Activated CD8-positive, alpha-beta T cell treated with anti-CD3 and anti-CD28 coated beads for 36 hours (primary cell): ENCODE results near the gene RRAS. TPM values are rescaled to one million over a fixed set of nuclear protein-coding genes. Genes with fewer than 3 reads are reported as not detected.

ENCODE experiments used
- ATAC-seq: fragments of 200-7000 bp; cut with Tn5 transposase; one replicate; pipeline ENCODE4 v1.10.0; 2021; ENCODE audit warnings: mild to moderate bottlenecking, moderate library complexity
- CTCF ChIA-PET: fragments of 350-600 bp; sonication (Branson Sonifier 250); formaldehyde crosslinking; loops from one replicate; lab custom pipeline; 2021; ENCODE audit warnings: antibody characterized with exemption; lab: Charles Lee
- POLR2A ChIA-PET: fragments of 350-600 bp; sonication (Branson Sonifier 250); formaldehyde crosslinking; loops from one replicate; lab custom pipeline; 2021; ENCODE audit warnings: antibody characterized with exemption; lab: Charles Lee
- DNase-seq: peaks from one replicate; pipeline ENCODE4 v3.0.0-alpha.2; 2020
- H3K27ac Mint-ChIP-seq: one replicate; pipeline ENCODE4 v1.8.0; 2021; ENCODE audit warnings: mild to moderate bottlenecking, mixed read lengths
- H3K27me3 Mint-ChIP-seq: one replicate; pipeline ENCODE4 v1.8.0; 2021; ENCODE audit warnings: mixed read lengths
- H3K36me3 Mint-ChIP-seq: one replicate; pipeline ENCODE4 v1.8.0; 2021; ENCODE audit warnings: low read depth, mixed read lengths
- H3K4me1 Mint-ChIP-seq: one replicate; pipeline ENCODE4 v1.8.0; 2021; ENCODE audit warnings: low read depth, mixed read lengths
- H3K4me3 Mint-ChIP-seq: one replicate; pipeline ENCODE4 v1.8.0; 2021; ENCODE audit warnings: mild to moderate bottlenecking, moderate library complexity, mixed read lengths
- H3K9me3 Mint-ChIP-seq: one replicate; pipeline ENCODE4 v1.8.0; 2021; ENCODE audit warnings: mixed read lengths
- CTCF ChIP-seq: fragments of 200-600 bp; IDR thresholded peaks from one replicate; pipeline ENCODE4 v1.8.0; 2022; ENCODE audit warnings: antibody characterized with exemption, mild to moderate bottlenecking
- intact Hi-C: fragments of 100-400 bp; cut with micrococcal nuclease; formaldehyde crosslinking; loops from one replicate; pipeline ENCODE4 v1.10.0; 2022
- total RNA-seq, 2 experiments: library from RNA; stranded (reverse); gene quantifications; one replicate each; pipeline ENCODE4 v1.2.3, GENCODE V29; 2021

The RRAS gene
- total RNA-seq, 2 experiments from 2014 or later = 6.3 to 7.1 TPM

GRCh38 chr19:49652551-49653465 lies 12.9 kb upstream of the RRAS start:
- H3K27me3 Mint-ChIP-seq = no peaks in the 10 kb centered on the region
- CTCF ChIA-PET = no interaction called here
- ATAC-seq (no peak), DNase-seq (no peak)
- no peak overlapping the region for H3K27ac Mint-ChIP-seq
- H3K9me3 Mint-ChIP-seq = no peaks in the 10 kb centered on the region
- intact Hi-C loops = no loop called here
- no peak overlapping the region for H3K4me3 Mint-ChIP-seq
- POLR2A ChIA-PET = no interaction called here
- peaks cover 2% of the 10 kb centered on the region for H3K4me1 Mint-ChIP-seq
- peaks cover 23% of the 10 kb centered on the region for H3K36me3 Mint-ChIP-seq
- TF ChIP-seq CTCF = no peak

GRCh38 chr19:49651820-49652550 lies 12.0 kb upstream of the RRAS start:
- Mint-ChIP-seq H3K4me1 (no peaks in the 10 kb centered on the region), H3K9me3 (no peaks in the 10 kb centered on the region), H3K27me3 (no peaks in the 10 kb centered on the region), H3K36me3 (peaks cover 18% of the 10 kb centered on the region), H3K27ac (no peak overlapping the region), H3K4me3 (no peak overlapping the region)
- no peak for TF ChIP-seq CTCF
- intact Hi-C loops = no loop called here
- ChIA-PET POLR2A (no interaction called here), CTCF (no interaction called here)
- ATAC-seq = no peak
- no peak for DNase-seq

GRCh38 chr19:49651029-49651819 lies 11.3 kb upstream of the RRAS start:
- ChIA-PET CTCF (no interaction called here), POLR2A (no interaction called here)
- no peak for TF ChIP-seq CTCF
- DNase-seq (no peak), ATAC-seq (no peak)
- H3K4me1 Mint-ChIP-seq = no peaks in the 10 kb centered on the region
- H3K9me3 Mint-ChIP-seq = no peaks in the 10 kb centered on the region
- H3K36me3 Mint-ChIP-seq = peaks cover 20% of the 10 kb centered on the region
- H3K27me3 Mint-ChIP-seq = no peaks in the 10 kb centered on the region
- intact Hi-C loops = no loop called here
- H3K4me3 Mint-ChIP-seq = no peak overlapping the region
- no peak overlapping the region for H3K27ac Mint-ChIP-seq

GRCh38 chr19:49646586-49646985 lies 6.6 kb upstream of the RRAS start:
- CTCF ChIA-PET = no interaction called here
- no peak overlapping the region for H3K27ac Mint-ChIP-seq
- peaks cover 19% of the 10 kb centered on the region for H3K4me1 Mint-ChIP-seq
- no peak overlapping the region for H3K4me3 Mint-ChIP-seq
- intact Hi-C loops = no loop called here
- no peak for DNase-seq
- no peak for TF ChIP-seq CTCF
- H3K9me3 Mint-ChIP-seq = no peaks in the 10 kb centered on the region
- H3K27me3 Mint-ChIP-seq = no peaks in the 10 kb centered on the region
- POLR2A ChIA-PET = interaction anchor here (0.9 kb wide), 1 partner anchor 9 kb away, joined by 3 read pairs; no protein-coding TSS in a partner anchor
- peaks cover 16% of the 10 kb centered on the region for H3K36me3 Mint-ChIP-seq
- ATAC-seq = no peak
